DMS53 treated with DMSO at 0.1 percent for 48 hours (cell line): ENCODE results near the gene MYF5.
"Not testable (repeated sequence)": the region's sequence is repeated elsewhere in the genome, so short reads cannot be mapped to it uniquely, and the experiment has no call there.

Experiments
- DNase-seq: peaks from one replicate; lab custom pipeline; 2025; ENCODE audit not compliant: unreplicated experiment; lab: John Stamatoyannopoulos, UW

MYF5 gene

DNA sequence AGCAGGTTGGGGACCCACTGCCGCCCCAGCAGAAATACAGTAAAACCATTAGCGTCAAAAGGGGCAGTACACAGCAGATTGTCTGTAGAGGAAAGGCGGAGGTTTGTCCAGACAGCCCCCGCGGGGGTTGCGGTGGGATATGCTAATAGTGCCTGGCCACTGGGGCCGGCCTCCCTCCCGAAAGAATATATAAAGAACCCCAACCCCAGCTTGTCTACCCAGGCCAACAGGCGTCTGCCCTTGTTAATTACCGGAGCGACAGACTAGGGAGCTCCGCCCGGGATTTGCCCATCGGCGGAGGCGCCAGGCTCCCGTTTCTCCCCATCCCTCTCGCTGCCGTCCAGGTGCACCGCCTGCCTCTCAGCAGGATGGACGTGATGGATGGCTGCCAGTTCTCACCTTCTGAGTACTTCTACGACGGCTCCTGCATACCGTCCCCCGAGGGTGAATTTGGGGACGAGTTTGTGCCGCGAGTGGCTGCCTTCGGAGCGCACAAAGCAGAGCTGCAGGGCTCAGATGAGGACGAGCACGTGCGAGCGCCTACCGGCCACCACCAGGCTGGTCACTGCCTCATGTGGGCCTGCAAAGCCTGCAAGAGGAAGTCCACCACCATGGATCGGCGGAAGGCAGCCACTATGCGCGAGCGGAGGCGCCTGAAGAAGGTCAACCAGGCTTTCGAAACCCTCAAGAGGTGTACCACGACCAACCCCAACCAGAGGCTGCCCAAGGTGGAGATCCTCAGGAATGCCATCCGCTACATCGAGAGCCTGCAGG, at the start of gene MYF5:
MYF5 (plus strand) TSS at position 217 of the 774 bp plus-strand sequence; CDS start at position 369, 152 bp downstream.
- no peak for DNase-seq

DNA sequence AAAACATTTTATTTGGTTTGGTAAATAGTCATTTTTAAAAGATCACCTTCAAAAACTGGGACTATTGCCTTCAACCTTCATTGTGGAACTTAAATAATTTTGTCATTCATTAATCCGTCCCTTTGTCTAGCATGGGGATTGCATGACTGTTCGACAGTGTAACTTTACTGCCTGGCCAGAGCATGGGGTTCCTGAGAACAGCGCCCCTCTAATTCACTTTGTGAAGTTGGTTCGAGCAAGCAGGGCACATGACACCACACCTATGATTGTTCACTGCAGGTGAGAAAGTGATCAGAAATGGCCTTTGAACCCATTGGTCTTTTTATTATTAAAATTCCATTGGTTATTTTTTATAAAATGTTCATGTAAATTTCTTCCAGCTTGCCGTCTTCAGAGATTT, 46.5 kb upstream of the MYF5 start:
- no peak for DNase-seq

DNA sequence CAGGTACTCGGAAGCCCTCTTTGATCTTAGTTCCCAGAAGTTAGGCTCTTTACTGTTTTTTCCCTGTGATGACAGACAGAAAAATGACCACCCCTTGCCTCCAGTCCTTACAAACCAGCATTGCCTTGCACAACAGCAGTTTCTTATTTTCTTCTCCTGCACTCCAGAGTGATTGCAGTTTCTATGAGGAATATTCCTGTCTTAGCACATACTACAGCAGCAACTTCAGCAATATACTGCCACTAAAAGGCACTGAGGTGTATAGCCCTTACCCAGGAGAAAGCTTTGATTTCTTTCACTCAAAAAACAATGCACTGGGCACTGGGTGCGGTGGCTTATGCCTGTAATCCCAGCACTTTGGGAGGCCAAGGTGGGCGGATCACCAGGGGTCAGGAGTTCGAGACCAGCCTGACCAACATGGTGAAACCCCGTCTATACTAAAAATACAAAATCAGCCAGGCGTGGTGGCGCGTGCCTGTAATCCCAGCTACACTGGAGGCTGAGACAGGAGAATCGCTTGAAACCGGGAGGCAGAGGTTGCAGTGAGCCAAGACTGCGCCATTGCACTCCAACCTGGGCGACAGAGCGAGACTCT, 40.6 kb upstream of the MYF5 start:
- DNase-seq = not testable (repeated sequence)

GRCh38 chr12:80676856-80677255, 39.9 kb upstream of the MYF5 start:
- no peak for DNase-seq

GRCh38 chr12:80677994-80678393, 38.7 kb upstream of the MYF5 start:
- no peak for DNase-seq

DNA sequence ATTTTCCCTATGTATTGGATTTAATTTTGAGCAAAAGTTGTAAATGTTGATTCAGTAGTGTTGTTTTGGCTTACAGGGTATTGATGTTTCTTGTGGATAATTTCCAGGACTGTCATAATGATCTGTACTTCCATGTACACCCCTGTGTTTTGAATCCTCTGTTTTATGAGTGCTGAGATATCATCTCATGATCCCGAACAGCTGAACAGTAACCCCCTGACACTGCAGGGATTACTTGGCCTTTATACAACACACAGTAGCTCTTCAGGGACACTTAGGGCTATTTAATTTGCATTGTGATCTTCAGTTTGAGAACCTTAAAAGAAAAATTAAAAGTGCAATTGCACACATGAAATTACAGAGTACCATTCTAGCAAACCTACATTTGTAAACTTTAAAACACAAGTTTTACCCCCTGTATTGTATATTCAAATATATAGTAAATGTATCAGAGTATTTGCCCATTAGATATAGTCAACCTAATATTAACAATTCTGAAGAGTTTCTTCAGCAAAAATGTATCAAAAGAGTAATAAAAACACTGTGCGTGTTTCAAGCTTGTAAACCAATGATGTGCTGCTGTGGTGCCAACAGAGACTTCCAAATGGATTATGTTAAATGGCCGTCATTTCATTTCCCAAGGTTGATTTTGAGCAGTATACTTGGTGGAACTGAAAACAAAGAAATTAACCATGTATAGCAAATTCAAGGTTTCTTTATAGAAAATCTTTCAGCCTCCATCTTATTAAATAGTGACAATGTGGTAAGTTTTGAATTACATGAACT, 37.2 kb upstream of the MYF5 start:
- no peak for DNase-seq

- no peak for DNase-seq
Measured at GRCh38 chr12:80681287-80681686, 35.4 kb upstream of the MYF5 start.

- DNase-seq = no peak
Measured at GRCh38 chr12:80681786-80682185, 34.9 kb upstream of the MYF5 start.

DNA sequence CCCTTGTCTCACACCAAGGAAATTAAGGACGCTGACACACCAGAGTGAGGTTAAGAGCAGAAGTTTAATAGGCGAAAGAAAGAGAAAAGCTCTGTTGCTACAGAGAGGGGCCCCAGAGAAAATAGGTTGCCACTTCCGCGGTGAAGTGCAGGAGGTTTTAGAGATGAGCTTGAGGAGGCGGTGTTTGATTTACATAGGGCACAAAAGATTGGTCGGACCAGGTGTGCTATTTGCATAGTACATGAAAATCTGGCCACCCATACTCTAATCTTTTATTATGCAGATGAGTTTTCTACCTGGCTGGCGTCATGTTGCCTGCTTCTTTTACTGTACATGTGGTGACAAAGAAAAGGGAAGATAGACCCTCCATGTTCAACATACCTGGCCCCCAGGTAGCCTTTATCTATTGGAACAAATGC, 32.6 kb upstream of the MYF5 start:
- DNase-seq = no peak

DNA sequence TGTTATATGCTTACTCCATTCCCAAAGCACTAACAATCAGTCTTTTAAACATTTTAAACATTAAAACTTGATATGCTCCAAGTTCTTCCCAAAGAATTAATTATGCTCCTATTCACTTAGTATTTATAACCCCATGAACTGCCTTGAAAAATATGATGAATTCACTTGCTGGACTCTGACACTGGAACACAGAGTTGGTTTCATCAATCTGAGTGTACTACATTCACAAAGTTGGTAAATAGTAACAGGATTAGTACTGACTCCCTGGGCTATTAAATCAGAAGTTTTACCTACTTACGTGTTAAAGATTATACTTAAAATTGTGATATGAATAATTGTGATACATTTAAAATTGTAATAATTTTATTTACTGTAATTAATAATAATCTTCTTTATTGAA, 26.6 kb upstream of the MYF5 start:
- no peak for DNase-seq

GRCh38 chr12:80690513-80690912, 26.2 kb upstream of the MYF5 start:
- DNase-seq = no peak

DNA sequence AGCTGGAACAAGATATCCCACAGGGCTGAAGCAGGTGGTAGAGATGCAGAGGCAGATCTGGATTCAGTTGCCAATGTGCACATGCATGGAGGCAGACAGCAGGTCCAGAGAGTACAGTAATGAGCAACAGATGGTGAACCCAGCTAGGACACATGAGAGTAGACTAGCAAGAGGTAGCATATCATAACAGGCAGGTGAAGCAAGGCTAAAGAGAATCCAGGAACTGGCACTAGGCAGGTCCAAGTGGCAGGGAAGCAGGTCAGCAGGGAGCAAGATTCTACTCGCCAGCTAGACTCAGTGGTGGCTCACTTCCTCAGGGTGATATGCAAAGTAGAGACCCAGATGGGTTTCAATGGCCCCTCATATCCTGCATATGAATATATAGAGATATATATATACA, 24.6 kb upstream of the MYF5 start:
- no peak for DNase-seq

DNA sequence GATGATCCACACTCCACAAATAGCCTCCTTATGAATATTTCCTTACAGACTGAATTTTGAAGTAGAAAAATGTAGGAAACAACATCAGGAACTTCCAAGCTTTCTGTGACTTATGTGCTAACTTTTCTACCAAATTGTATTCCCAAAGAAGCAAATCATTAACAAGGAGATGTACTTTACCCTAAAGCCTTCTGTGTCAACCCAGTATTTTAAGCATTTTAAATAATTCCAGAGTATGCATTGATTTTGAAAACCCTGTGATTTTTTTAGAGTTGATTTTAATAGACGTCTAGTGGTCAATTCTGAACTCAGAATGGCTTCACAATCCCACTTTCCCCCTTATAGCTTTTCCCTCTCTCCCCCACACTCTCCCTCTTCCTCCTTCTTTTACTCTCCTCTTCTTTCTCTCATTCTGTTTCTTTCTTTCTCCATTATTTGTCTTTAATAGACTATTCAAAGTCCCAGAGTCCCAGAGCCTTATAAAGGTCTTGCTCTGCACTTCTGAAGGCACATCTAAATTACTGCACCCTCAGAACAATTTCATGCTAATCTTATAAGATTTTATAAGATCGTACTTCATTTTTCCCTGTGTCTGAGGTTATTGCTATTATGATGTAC, 19.3 kb upstream of the MYF5 start:
- DNase-seq = no peak

- no peak for DNase-seq
Measured at GRCh38 chr12:80698256-80698655, 18.5 kb upstream of the MYF5 start.

DNA sequence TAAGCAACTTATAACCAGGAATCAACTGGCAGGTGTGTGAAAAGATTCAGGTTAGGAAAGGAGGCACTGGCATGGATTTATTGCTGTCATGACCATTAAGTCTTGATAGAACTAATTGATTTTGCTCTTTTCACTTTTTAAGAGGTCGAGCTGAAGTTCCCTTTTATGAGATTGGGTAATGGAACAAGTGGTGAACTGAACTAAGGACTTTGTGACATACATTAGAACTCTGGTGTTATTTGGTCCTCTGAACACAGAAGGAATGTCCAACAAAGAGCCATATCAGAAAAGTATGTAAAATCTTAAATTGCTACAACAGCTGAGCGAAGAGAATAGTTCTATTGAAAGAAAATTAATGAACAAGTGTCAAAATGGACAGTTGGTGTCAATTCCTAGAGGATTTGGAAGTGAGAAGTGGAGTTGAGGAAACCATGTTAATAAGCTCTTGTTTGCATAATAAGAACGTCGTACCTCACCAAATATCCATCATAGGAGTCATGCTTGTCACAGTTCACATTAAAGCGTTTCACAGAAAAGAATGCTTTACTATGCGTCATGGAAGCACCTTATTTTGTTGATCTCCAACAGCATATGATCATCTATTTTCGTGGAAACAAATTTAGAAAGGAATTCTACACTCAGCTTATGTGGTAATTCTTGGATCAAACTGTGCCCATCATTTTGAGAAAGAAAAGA, 17.7 kb upstream of the MYF5 start:
- DNase-seq = no peak

DNA sequence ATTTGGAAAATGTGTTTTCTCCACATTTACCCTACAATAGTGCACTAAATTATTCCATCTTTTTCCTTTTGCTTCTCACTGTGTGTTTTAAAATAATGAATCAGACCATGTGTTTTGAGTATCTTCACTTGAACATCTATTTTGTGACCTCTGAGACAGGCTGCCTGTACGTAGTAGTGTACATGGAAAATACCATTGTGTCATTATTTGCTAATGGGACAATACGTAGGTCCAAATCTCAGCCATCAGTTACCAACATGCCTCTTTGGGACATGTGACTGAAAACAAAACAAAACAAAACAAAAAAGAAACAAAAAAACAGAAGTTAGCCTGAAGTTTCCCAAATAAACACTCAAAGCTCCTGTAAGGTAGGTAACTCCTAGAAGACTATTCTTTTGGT, 16.4 kb upstream of the MYF5 start:
- DNase-seq = no peak

DNA sequence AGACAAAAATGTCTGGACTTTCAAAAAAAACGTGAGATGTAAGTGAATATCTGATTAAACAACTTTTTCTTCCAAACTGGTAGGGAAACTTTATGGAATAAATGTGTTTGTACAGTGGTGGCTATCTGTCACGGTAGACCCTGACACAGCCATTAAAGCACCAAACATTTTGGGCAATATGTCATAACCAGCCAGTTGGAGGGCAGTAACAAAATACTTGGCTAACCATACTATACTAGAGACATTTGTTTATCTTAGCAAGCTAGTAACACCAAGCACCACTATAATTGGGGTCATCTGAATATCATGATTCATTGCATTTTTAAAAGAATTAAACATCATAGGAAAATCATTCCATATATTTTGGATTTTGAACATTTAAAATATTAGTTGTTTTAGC, 15.3 kb upstream of the MYF5 start:
- DNase-seq = no peak

DNA sequence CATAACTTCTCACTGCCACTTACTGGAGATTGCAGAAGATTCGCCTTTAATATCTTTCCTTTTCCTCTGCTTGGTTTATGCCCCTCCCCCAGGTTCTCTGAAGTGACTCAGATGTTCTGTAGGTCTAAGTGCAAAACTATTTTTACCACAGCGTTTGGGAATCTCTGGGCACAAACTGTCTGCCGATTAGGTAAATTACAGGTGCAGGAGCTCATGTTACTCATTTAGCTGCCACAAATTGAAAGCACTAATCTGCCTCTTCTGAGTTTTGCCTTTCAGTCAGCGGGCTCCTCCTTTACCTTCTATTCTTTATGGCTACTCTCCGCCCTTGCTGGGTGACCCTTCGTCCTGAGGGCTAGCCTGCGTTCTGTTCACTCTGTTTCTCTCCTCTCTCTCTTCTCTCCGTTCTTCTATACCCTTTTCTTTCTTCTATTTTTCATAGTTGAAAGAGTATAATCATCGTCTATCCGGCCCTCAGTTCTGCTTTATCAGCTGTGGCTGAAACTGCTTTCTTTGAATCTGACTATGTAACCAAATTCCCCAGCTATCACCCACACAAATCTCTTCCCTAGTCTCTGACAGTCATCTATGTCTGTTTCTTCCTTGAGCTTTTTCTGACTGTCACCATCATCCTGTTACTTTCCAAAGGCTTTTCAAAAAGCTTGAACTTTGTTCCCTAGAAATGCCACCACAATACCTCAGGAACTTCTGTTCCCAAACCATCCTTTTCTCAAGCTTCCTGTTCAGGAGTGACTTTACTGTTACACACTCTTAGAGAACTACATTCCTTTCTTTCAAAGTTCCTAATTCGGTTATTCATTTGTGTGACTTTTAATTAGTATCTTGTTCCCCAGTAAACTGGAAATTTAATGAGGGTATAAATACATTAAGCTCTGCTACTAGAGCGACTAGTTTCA, 13.6 kb upstream of the MYF5 start:
- DNase-seq = no peak

GRCh38 chr12:80704420-80704819, 12.3 kb upstream of the MYF5 start:
- DNase-seq = no peak
